GM19193 (cell line): ENCODE results near the gene TFAP2E.

ENCODE experiments used
- POLR2A ChIP-seq: IDR thresholded peaks from 4 replicates; pipeline ENCODE4 v1.6.1; 2011; ENCODE audit not compliant: insufficient read depth, insufficient read length; ENCODE audit errors: extremely low read depth

Gene TFAP2E

DNA sequence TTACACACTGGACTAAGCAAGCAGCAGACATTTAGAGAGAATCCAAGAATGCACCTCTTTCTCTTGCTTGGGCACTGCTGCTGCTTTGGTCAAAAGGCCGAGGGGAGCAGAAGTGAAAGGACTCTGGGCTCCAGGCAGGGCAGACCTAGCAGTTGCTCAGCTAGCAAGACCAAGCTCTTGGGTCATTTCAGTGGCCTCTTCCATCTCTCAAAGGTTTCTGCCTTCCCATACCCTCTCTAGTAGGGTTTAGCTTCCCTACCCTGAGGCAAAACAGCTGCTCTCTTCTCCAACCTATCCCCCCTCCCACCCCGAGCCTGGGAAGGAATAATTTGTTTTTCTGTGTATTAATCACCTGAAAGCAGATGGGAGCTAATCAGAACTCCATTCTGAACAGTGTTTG lies 25.8 kb downstream of the TFAP2E start:
- no peak for TF ChIP-seq POLR2A

- TF ChIP-seq POLR2A = no peak
These were observed 26.3 kb downstream of the TFAP2E start for GRCh38 chr1:35599411-35599810.

DNA sequence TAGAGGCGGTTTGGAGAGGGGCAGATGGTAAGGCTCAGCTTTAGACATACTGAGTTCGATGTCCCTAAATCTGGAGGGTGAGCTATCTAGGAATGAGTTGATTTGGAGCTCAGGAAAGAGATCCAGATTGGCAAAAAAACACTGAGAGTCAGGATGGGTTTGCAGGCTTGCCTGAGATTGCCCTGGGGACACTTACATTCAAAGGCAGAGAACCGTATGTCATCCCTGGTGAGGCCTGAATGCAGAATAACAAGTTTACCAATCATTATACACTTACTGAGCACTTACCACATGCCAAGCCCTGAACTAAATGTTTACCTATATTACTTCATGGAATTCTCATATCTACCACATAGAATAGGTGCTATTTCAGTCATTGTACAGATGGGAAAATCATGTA lies 27.5 kb downstream of the TFAP2E start:
- no peak for TF ChIP-seq POLR2A

DNA sequence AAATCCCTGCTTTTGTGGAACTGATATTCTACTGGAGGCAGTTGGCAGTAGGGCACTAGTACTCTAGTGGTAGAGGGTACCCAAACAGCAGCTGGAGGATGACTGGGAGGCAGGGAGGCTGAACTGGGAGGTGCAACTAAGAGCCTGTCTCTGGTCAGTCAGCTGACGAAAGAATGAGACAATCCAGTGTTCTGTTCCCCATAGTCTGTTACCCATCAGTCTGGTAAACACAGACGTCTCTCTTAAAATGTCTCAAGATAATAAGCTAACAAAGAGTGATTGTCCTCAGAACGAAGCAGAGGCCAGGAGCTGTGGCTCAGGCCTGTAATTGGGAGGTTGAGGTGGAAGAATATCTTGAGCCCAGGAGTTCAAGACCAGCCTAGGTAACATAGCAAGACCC lies 30.4 kb downstream of the TFAP2E start:
- no peak for TF ChIP-seq POLR2A

DNA sequence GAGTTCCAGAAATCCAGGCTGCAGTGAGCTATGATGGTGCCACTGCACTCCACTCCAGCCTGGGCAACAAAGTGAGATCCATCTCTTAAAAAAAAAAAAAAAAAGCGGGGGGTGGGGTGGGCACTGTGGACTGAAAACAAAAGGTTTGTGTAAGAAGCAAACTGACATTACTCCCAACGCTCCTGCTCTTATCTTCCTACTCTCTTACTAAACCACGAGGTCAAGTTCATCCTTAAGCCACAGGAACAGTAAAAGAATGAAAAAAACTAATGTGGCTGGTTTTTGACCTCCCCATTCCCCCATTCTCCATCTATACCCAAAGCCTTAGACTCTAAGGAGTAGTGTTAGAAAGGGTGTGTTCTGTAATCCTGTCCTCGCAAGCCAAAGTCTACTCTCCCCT lies 30.8 kb downstream of the TFAP2E start:
- TF ChIP-seq POLR2A = no peak

DNA sequence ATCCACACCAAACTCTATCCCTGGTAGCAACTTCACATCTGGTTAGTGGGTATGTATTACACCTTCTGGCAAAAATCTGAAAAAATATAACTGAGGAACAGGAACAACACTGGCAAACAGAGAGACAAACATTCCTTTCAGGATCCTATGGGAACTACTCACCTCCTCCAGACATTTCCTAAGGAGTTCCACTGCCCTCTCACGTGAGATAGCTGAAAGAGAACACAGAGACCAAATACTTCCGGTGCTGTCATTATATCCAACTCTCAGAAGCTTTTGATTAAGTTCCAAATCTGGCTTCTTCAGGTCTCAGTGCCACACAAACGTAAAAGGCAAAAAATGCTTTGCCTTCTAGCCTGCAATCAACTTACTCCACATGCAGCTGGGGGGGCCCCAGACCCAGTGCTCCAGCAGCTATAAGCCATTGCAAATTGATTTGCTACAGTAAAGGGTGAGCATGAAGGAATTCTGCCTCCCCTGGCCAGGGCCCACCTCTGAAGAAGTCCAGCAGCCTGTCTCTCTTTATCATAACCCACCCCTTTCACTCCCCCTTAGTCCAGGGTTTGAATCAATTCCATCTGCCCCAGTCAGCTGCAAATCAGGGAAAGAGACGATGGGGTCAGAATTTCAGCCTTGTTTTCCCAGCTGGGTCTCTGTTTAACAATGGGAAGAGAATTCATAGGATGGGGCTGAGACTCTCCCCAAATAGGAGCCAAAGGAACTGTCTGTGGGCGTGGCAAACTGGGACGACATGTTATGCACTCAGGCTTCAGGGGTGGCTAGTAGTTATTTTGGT lies 32.2 kb downstream of the TFAP2E start:
- TF ChIP-seq POLR2A = no peak

GRCh38 chr1:35605867-35606182 lies 32.7 kb downstream of the TFAP2E start:
- TF ChIP-seq POLR2A = no peak

GRCh38 chr1:35611655-35612054 lies 38.5 kb downstream of the TFAP2E start:
- no peak for TF ChIP-seq POLR2A

- TF ChIP-seq POLR2A = no peak
These were observed 42.3 kb downstream of the TFAP2E start for GRCh38 chr1:35615440-35615839.

DNA sequence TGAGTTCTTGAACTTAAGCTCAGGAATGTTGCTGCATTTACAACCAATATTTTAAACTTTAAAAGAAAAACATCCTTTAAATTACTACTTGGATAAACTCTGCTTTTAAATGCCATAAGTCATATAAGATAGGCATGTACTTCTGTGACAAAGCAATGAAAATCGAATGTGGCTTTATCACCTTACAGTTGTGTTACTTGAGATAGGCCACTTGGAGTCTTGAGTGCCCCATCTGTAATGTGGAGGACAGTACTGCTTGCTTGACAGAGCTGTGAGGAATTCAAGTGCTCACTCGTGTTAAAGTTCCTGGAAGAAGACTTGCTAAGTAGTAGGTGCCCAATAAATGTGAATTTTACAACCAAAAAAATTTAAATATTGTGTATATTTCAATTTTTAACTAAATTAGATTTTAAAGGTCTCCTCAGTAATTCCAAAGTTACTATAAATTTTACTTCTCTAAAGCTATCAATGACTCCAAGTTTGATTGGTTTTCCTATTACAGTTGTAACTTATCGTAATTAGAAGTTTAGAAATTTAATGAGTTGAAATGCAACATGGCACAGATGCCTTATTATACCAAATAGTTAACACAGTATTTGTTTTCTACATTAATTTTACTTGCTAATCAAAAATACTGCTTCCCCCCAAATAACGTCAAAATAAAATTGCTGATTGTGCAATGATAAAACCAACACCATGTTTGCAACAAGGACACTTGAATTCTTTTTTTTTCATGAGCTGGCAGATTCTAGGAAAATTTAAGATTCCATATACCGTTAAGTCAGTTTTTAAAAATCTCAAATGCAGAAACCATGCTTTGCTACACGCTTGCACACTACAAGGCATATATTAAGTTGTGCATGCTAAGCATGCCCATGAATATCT lies 46.4 kb downstream of the TFAP2E start:
- no peak for TF ChIP-seq POLR2A

DNA sequence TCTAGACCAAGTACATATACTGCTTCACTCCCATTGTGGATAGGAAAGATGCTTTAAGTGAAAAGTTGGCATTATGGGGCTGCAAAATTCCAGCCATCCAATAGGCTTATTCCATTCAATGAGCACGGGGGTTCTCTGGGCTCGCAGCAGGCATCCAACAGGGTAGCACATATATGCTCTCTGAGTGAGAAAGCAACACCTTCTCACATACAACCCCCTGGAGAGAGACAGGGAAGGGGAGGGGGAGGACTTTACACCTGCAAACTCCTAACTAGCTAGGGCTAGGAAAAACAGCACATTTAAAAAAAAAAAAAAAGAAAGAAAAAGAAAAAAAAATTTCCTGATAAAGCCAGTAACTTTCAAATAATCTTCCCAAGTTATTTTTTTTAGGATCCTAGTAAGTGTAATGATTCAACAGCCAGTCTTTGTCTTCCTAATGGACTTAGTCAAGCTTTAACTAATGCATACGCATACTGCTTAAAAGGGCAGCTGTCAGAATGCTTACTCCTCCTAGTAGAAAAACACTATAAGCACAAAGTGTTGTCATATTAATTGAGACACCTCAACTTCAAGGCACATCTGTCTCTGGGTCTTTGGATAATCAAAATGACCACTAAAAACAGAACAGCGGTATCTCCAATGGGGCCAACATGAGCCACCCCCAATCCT lies 49.5 kb downstream of the TFAP2E start:
- no peak for TF ChIP-seq POLR2A

DNA sequence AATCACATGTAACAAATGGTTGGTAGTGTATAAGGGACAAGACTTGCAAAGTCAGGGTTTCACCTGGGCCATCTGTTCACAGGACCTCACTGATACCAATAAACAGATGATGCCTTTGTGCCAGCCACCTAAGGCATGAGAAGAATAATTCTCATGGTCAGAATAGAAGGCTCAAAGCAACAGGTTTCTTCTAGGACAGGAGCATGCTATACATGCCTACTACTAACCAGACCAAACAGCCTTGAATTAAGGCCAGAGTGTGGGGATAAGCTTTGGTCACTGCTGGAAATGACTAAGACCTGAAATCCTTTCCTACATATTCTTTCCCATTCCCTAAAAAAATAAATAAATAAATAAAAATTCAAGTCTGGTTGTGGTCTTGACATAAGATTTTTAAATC lies 50.7 kb downstream of the TFAP2E start:
- no peak for TF ChIP-seq POLR2A

GRCh38 chr1:35629051-35629450 lies 55.9 kb downstream of the TFAP2E start:
- TF ChIP-seq POLR2A = no peak

DNA sequence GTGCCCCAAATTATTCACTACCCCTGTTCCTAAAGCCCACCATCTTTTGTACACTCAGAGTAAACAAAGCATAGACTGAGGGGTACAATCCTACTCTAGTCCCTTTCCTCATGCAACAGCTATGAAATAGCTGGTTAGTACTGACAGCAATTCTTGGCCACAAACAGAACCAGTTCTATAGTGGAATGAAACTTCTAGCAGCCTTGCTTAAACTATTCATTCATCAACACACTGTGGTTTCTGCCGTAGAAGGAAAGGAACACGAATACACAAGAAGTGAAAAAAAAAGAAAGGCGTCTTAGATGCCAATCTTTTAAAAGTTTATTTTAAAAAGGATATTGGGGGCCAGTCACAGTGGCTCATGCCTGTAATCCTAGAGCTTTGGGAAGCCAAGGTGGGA lies 58.3 kb downstream of the TFAP2E start:
- no peak for TF ChIP-seq POLR2A

DNA sequence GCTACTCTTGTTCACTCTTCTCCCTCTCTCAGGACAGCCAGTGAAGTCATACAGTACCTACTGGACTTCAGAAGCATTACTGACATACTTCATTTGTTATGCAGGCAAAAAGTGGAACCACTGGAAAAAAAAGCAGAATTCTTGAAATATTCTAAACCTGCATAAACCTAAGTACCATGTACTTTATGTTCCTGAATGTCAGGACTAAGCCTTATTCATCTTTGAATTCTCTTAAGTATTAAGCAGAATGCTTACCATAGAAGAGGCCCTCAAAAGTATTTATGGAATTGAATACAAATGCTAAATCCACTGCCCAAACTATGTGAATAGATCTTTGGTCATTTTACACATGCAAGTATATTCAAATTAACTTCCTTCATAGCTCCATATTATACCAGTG lies 60.4 kb downstream of the TFAP2E start:
- TF ChIP-seq POLR2A = no peak
